OCI-LY3 (cell line): ENCODE results near the gene ACP3.
A peak's percentile ranks its signal among the peaks of the same experiment; 100 is the strongest.
"Not testable (repeated sequence)": the region's sequence is repeated elsewhere in the genome, so short reads cannot be mapped to it uniquely, and the experiment has no call there.

Experiments used
- H2AFZ ChIP-seq: fragments of 200-600, 300-600 bp; shearing (Covaris generic); 2 replicates; pipeline ENCODE4 v1.6.0; 2014; ENCODE audit warnings: antibody characterized with exemption, low read depth, low read length
- H3K27ac ChIP-seq: fragments of 200-600, 300-600 bp; sonication (generic); 2 replicates; pipeline ENCODE4 v1.5.1; 2014; ENCODE audit warnings: mild to moderate bottlenecking, low read length, moderate library complexity, mixed read lengths
- H3K27me3 ChIP-seq: fragments of 200-600, 300-600 bp; sonication (generic); 2 replicates; pipeline ENCODE4 v1.6.1; 2014; ENCODE audit warnings: low read depth, low read length, mixed read lengths
- H3K36me3 ChIP-seq: fragments of 200-600, 300-600 bp; sonication (generic); replicated peaks from 2 replicates; pipeline ENCODE3; 2014; ENCODE audit warnings: low read depth, low read length, mixed read lengths
- H3K4me1 ChIP-seq: fragments of 300-600, 200-600 bp; sonication (generic); 2 replicates; pipeline ENCODE4 v1.6.1; 2014; ENCODE audit warnings: low read length, mixed read lengths
- H3K4me2 ChIP-seq: fragments of 200-600, 300-600 bp; sonication (generic); 2 replicates; pipeline ENCODE4 v1.6.1; 2014; ENCODE audit warnings: low read length, mixed read lengths
- H3K4me3 ChIP-seq: fragments of 300-600, 200-600 bp; sonication (generic); 2 replicates; pipeline ENCODE4 v1.5.1; 2014; ENCODE audit warnings: antibody characterized with exemption, mild to moderate bottlenecking, low read length, moderate library complexity
- H3K79me2 ChIP-seq: fragments of 300-600, 200-600 bp; shearing (Covaris generic); 2 replicates; pipeline ENCODE4 v1.6.1; 2014; ENCODE audit warnings: mild to moderate bottlenecking, low read length, mixed read lengths
- H3K9ac ChIP-seq: fragments of 300-600, 200-600 bp; shearing (Covaris generic); 2 replicates; pipeline ENCODE4 v1.6.0; 2014; ENCODE audit warnings: mild to moderate bottlenecking, low read length, moderate library complexity
- H3K9me3 ChIP-seq: fragments of 200-600, 300-600 bp; shearing (Covaris generic); 2 replicates; pipeline ENCODE4 v1.6.1; 2014; ENCODE audit warnings: low read length, mixed read lengths; ENCODE audit not compliant: insufficient read depth
- H4K20me1 ChIP-seq: fragments of 200-600, 300-600 bp; sonication (generic); 2 replicates; pipeline ENCODE4 v1.6.1; 2016; ENCODE audit warnings: low read length, mixed read lengths; ENCODE audit not compliant: insufficient read depth
- CTCF ChIP-seq: fragments of 200-600, 300-600 bp; sonication (generic); IDR thresholded peaks from 2 replicates; pipeline ENCODE4 v1.5.1; 2014; ENCODE audit warnings: antibody characterized with exemption, low read length, low read depth
- EZH2phosphoT487 ChIP-seq: fragments of 200-600 bp; shearing (Covaris generic); IDR thresholded peaks from 2 replicates; pipeline ENCODE4 v1.6.1; 2018; ENCODE audit warnings: antibody characterized with exemption, mixed run types, low read depth

Gene ACP3

GRCh38 chr3:132294906-132295305 lies 22.3 kb upstream of the ACP3 start:
- H3K27ac ChIP-seq = no peak overlapping the region
- H3K27me3 ChIP-seq = no peaks in the 10 kb centered on the region
- no peak overlapping the region for H3K9ac ChIP-seq
- H3K9me3 ChIP-seq = no peaks in the 10 kb centered on the region
- no peak overlapping the region for H3K4me3 ChIP-seq
- H3K4me1 ChIP-seq = peaks cover 40% of the 10 kb centered on the region
- no peaks in the 10 kb centered on the region for H3K79me2 ChIP-seq
- no peak overlapping the region for H2AFZ ChIP-seq
- no peaks in the 10 kb centered on the region for H3K36me3 ChIP-seq
- no peaks in the 10 kb centered on the region for H4K20me1 ChIP-seq
- 0 out of 2 replicates have a peak overlapping the region, but pooled peaks have one; percentile 7 for H3K4me2 ChIP-seq
- no peak for TF ChIP-seq EZH2phosphoT487
- TF ChIP-seq CTCF = no peak

- not testable (repeated sequence) for H3K27me3 ChIP-seq, H3K9ac ChIP-seq, H3K36me3 ChIP-seq, H3K27ac ChIP-seq, H4K20me1 ChIP-seq, H3K9me3 ChIP-seq, H3K4me1 ChIP-seq, H3K4me3 ChIP-seq, H3K4me2 ChIP-seq, H2AFZ ChIP-seq, H3K79me2 ChIP-seq
Measured at GRCh38 chr3:132303336-132304201, 13.6 kb upstream of the ACP3 start.

- not testable (repeated sequence) for H4K20me1 ChIP-seq, H3K27me3 ChIP-seq, H3K36me3 ChIP-seq, H3K79me2 ChIP-seq, H2AFZ ChIP-seq, H3K27ac ChIP-seq, H3K9me3 ChIP-seq, H3K4me3 ChIP-seq, H3K4me2 ChIP-seq, H3K4me1 ChIP-seq, H3K9ac ChIP-seq
Measured at GRCh38 chr3:132304351-132304750, 12.9 kb upstream of the ACP3 start.

- not testable (repeated sequence) for H3K4me3 ChIP-seq, H2AFZ ChIP-seq, H4K20me1 ChIP-seq, H3K36me3 ChIP-seq, H3K9me3 ChIP-seq, H3K79me2 ChIP-seq, H3K27me3 ChIP-seq, H3K27ac ChIP-seq, H3K9ac ChIP-seq, H3K4me2 ChIP-seq
- peaks cover 19% of the 10 kb centered on the region for H3K4me1 ChIP-seq
Measured at GRCh38 chr3:132310057-132310456, 7.2 kb upstream of the ACP3 start.

GRCh38 chr3:132311316-132311715 lies 5.9 kb upstream of the ACP3 start:
- H3K4me3 ChIP-seq = no peak overlapping the region
- no peak overlapping the region for H3K4me2 ChIP-seq
- H3K27me3 ChIP-seq = no peaks in the 10 kb centered on the region
- no peak overlapping the region for H3K9ac ChIP-seq
- H3K36me3 ChIP-seq = no peaks in the 10 kb centered on the region
- H2AFZ ChIP-seq = no peak overlapping the region
- H3K4me1 ChIP-seq = peaks cover 14% of the 10 kb centered on the region
- H3K79me2 ChIP-seq = no peaks in the 10 kb centered on the region
- H3K9me3 ChIP-seq = no peaks in the 10 kb centered on the region
- no peak overlapping the region for H3K27ac ChIP-seq
- no peak for TF ChIP-seq EZH2phosphoT487
- no peak for TF ChIP-seq CTCF
- no peaks in the 10 kb centered on the region for H4K20me1 ChIP-seq
